GM19467 (cell line): ENCODE data around the gene KCTD19.

Source experiments
- ATAC-seq: cut with Tn5 transposase; IDR thresholded peaks from one replicate; pipeline ENCODE4 v1.9.1; 2021; ENCODE audit warnings: mild to moderate bottlenecking, moderate library complexity; ENCODE audit not compliant: unreplicated experiment

KCTD19 gene

DNA sequence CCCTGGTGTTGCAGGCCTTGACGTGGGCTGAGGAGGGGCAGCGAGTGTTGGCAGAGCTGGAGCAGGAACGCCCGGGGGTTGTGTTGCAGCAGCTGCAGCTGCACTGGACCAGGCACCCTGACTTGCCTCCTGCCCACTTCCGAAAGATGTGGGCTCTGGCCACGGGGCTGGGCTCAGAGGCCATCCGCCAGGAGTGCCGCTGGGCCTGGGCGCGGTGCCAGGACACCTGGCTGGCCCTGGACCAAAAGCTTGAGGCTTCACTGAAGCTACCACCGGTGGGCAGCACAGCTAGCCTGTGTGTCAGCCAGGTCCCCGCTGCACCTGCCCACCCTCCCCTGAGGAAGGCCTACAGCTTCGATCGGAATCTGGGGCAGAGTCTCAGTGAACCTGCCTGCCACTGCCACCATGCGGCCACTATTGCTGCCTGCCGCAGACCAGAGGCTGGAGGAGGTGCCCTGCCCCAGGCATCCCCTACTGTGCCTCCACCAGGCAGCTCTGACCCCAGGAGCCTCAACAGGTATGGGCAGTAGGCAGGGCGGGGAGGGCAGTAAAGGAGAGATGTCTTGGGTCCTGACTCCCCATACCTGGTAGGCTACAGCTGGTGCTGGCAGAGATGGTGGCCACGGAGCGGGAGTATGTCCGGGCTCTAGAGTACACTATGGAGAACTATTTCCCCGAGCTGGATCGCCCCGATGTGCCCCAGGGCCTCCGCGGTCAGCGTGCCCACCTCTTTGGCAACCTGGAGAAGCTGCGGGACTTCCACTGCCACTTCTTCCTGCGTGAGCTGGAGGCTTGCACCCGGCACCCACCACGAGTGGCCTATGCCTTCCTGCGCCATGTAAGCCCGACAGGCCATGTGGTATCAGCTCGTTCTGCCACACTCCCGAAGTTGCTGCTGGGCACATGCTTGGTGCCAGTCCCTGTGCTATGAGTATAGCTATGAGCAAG lies 41.6 kb downstream of the KCTD19 start:
- ATAC-seq, result no peak

DNA sequence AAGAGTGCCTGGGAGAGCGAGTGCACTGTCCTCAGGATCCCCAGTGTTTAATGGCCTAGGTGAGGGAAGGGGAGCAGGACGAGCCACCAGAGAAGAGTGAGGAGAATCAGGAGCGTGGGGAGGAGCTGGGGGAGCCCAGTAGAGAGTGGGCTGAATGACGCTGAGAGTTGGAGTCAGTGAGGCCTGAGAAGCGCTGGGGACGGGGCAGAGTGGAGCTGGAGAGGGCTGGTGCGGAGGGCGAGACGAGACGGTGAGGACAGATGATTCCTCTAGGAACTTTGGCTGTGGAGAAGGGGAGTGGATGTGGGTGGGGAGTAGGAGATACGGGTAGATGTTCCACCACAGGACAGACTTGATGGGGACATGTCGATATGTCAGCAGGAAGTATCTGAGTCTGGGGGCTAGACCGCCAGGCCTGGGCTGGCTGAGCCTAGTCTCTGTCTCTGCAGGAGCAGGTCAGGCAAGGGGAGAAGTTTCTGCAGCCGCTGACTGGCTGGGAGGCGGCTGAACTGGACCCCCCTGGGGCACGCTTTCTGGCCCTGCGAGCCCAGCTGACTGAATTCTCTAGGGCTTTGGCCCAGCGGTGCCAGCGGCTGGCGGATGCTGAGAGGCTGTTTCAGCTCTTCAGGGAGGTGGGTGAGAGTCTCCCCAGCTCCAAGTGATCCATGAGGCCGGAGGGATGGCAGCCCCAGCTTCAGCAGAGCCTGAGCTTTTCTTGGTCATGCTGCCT lies 42.5 kb downstream of the KCTD19 start:
- ATAC-seq, result no peak

GRCh38 chr16:67283039-67283825 lies 43.3 kb downstream of the KCTD19 start:
- ATAC-seq, result no peak

GRCh38 chr16:67282447-67282805 lies 44.1 kb downstream of the KCTD19 start:
- no peak for ATAC-seq

DNA sequence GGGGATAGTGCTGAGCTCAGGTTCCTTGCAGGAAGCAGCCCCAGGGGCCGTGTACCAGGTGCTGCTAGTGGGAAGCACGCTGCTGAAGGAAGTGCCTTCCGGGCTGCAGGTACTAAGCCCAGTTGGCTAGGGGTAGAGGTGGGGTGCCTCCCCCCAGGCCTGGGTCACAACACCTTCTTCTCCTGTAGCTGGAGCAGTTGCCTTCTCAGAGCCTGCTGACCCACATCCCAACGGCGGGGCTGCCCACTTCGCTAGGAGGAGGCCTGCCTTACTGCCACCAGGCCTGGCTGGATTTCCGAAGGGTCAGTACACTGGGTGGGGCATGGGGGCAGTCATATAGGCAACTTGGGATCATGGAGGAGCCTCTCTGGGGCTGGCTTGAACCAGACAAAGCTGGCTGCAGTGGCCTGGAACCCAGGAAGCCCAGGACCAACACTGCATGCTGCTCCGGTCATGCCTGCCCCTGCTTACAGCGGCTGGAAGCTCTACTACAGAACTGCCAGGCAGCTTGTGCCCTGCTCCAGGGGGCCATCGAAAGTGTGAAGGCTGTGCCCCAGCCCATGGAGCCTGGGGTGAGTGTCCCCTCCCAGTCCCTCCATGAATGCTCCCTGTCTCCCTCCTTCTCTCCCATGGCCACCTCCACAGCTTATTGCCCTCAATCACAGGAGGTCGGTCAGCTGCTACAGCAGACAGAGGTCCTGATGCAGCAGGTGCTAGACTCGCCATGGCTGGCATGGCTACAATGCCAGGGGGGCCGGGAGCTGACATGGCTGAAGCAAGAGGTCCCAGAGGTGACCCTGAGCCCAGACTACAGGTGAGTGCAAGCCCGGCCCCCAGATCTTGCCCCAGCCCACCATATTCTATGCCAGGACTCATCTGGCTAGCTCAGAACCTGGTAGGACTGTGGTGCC lies 44.8 kb downstream of the KCTD19 start:
- ATAC-seq, result no peak

DNA sequence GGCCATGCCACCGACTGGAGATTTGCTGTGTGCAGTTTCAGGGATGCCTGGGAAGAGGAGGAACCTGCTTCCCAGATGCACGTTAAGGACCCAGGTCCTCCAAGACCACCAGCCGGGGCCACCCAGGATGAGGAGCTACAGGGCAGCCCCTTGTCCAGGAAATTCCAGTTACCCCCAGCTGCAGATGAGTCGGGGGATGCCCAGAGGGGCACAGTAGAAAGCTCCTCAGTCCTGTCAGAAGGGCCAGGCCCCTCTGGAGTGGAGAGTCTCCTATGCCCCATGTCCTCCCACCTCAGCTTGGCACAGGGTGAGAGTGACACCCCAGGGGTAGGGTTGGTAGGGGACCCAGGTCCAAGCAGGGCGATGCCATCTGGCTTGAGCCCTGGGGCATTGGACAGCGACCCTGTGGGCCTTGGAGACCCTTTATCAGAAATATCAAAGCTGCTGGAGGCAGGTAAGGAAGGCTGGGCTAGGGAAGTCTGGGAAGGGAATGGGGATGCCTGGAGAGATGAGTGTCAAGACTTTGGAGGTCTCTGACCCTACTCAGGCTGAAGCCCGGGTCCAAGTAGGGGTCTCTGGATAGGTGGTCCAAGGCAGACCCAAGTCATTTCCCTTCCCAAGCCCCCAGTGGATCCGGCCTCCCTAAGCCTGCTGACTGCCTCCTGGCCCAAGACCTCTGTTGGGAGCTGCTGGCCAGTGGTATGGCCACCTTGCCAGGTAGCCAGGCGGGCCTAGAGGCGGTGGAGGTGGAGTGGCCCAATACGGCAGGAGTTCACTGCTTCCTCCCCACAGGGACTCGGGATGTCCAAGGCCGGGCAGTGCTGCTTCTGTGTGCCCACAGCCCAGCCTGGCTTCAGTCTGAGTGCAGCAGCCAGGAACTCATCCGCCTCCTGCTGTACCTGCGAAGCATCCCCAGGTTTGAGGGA lies 46.2 kb downstream of the KCTD19 start:
- no peak for ATAC-seq

DNA sequence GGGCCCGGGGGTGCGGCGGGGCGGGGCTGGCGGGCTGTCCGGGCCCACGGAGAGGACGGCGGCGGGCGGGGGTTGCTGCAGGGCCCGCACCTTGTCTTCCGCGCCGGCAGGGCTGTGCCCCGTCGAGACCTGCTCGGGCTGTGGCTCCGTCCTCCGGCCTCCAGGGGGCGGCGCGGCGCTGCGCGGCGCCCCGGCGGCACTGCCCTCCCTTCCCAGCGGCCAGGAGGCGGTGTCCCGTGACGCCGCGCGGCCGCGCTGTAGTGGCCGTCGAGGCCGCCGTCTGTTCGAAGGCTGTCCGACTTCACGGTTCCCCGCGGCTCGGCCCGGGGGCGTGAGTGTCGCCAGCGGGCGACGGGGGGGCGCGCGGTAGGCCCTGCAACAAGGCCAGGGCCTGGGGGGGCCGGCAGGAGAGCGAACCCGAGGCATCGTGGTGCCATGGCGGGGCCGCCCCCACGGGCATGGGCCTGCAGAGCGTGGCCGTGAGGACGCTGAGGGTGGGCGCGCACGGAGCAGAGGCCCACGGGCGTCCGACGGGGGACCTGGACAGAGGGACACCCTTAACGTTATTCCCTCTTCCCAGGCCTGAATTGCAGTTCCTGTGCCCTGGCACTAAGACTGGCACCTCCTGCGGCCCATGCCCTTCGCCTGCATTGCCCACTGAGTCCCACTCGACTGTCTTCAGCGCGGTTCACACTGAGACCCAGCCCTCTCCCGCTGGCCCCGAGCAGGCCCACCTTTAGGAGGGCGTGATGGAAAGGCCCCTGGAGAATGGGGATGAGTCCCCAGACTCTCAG lies 47.0 kb downstream of the KCTD19 start, which contains the start of gene PLEKHG4:
Gene PLEKHG4, plus strand, starts transcription at position 237 of the 794 bp plus-strand sequence. Its CDS starts 513 bp downstream, at position 750.
- peak; percentile 86 for ATAC-seq

DNA sequence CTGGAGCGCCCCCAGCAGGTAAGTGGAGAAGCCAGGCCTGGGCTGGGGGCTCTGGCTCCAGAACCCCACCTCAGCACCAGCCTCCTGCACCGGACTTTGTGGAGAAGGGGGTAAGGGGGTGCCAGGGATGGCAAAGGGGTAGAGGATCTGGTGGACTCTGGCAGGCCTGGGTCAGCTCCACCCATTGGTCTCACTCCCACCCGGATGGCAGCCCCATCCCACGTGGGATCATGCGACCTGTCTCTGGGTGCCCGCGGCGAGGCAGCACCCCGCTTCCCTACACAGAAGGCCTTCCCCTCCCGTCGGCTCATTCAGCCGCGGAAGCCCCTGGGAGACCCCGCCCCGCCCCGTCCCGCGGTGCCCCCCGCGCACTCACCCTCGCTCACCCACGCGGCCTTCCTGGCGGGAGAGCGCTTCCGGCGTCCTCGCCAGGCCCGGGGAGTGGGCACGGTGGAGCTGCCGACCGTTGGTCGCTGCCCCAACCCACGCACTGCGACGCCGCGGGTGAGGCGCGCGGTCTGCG lies 47.7 kb downstream of the KCTD19 start:
- ATAC-seq, result peak; percentile 36

- ATAC-seq, result no peak
Observed at GRCh38 chr16:67277999-67278772, 48.4 kb downstream of the KCTD19 start.

- no peak for ATAC-seq
Observed at GRCh38 chr16:67277294-67277998, 49.1 kb downstream of the KCTD19 start.

- ATAC-seq, result no peak
Observed at GRCh38 chr16:67275321-67275720, 51.2 kb downstream of the KCTD19 start.

DNA sequence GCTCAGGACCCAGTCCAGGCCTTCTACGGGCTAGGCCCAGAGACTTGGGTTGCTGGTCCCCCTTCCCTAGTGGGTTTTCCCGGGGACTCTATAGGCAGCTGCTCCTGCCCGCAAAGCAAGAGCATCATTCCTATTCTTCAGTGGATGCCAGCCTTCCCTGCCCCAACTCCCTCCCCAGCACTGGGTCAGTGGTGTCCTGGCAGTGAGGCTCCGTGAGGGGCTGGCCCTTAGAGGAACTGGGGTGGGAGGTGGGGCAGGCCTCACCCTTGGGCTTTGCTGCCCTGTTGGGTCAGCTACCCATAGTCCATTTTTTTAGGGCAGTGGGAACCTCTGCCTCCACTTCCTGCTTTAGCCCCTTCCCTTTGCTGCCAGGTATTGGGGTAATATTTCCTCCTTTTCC lies 55.1 kb downstream of the KCTD19 start:
- ATAC-seq, result no peak

DNA sequence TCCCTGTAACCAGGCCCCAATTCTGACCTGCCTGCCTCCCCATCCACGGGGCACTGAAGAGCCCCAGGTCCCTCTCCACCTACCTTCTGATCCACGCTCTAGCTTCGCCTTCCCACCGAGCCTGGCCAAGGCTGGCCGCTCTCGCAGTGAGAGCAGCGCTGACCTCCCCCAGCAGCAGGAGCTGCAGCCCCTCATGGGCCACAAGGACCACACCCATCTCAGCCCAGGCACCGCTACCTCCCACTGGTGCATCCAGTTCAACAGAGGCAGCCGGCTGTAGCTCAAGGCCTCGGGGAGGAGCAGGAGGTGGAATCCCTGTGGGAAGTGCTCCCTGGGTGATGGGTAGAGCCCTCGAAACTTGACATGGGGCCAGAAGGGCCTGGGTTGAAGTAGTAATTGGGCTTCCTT lies 55.6 kb downstream of the KCTD19 start:
- ATAC-seq, result no peak

GRCh38 chr16:67269766-67270165 lies 56.8 kb downstream of the KCTD19 start:
- ATAC-seq, result no peak

- no peak for ATAC-seq
Observed at GRCh38 chr16:67268136-67268579, 58.4 kb downstream of the KCTD19 start.

DNA sequence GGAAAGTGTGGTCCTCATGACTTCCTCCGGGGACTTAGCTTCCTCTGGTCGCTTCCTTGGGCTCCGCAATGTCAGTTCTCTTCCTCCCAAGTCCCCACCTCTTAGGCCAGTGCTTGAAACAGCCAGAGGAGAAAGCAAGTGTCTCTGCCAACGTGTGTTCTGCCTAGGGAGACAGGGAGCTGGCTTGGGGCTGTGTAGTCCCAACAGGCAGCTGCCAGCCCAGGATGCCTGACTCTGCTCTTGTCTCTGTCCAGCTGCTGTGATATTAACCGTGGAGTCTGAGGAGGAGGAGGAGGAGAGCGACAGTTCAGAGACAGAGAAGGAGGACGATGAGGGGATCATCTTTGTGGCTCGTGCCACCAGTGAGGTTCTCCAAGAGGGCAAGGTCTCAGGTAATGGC lies 60.7 kb downstream of the KCTD19 start:
- no peak for ATAC-seq

GRCh38 chr16:67264866-67265265 lies 61.7 kb downstream of the KCTD19 start:
- ATAC-seq, result no peak
